HEK293 (cell line): Measurements from ENCODE around the gene VSTM2B.

Source experiments
- CTCF ChIA-PET: fragments of 350-600 bp; formaldehyde crosslinking; extraction: SDS; loops from one replicate; lab custom pipeline; 2021; ENCODE audit warnings: antibody characterized with exemption; lab: Yijun Ruan, JAX
- POLR2A ChIA-PET: fragments of 300-600 bp; formaldehyde crosslinking; extraction: SDS; loops from one replicate; lab custom pipeline; 2020; ENCODE audit warnings: antibody characterized with exemption, inconsistent platforms; lab: Yijun Ruan, JAX
- H3K27ac ChIP-seq: fragments of 200-500 bp; sonication (Bioruptor generic); 2 replicates; pipeline ENCODE4 v1.5.1; 2014; ENCODE audit warnings: low read depth, low read length, control low read depth, inconsistent platforms; ENCODE audit errors: extremely low read depth
- H3K36me3 ChIP-seq, 2 experiments: fragments of 200-500 bp in 1 of 2; sonication (Bioruptor generic) in 1 of 2; 1 replicate in 1 of 2; 2 replicates in 1 of 2; pipeline ENCODE4 v1.5.1; 2014 to 2017; ENCODE audit warnings: inconsistent platforms in 2 of 2, low read length in 2 of 2; ENCODE audit not compliant: control insufficient read depth in 2 of 2, insufficient read depth in 1 of 2
- H3K4me1 ChIP-seq: fragments of 200-500 bp; sonication (Bioruptor generic); 2 replicates; pipeline ENCODE4 v1.5.1; 2014; ENCODE audit warnings: mild to moderate bottlenecking, low read length, inconsistent platforms; ENCODE audit not compliant: control insufficient read depth, insufficient read depth
- H3K4me3 ChIP-seq: 2 replicates; pipeline ENCODE4 v1.5.1; 2011; ENCODE audit warnings: low read depth, mild to moderate bottlenecking, control low read depth, low read length, moderate library complexity
- H3K9me3 ChIP-seq: fragments of 200-500 bp; sonication (Bioruptor generic); 2 replicates; pipeline ENCODE4 v1.5.1; 2014; ENCODE audit warnings: low read depth, low read length, inconsistent platforms; ENCODE audit not compliant: control insufficient read depth, insufficient read depth
- BCL11B ChIP-seq: fragments of 450-650 bp; formaldehyde crosslinking; IDR thresholded peaks from 2 replicates; pipeline ENCODE4 v1.5.1; 2016; ENCODE audit warnings: low read depth, missing biosample characterization, missing genetic modification characterization
- IKZF3 ChIP-seq: fragments of 450-650 bp; IDR thresholded peaks from 2 replicates; pipeline ENCODE4 v1.5.0; 2018; ENCODE audit warnings: missing biosample characterization, mild to moderate bottlenecking, missing genetic modification characterization, moderate library complexity
- PRDM1 ChIP-seq: fragments of 450-650 bp; formaldehyde crosslinking; IDR thresholded peaks from 2 replicates; pipeline ENCODE4; 2016; ENCODE audit warnings: missing biosample characterization, missing genetic modification characterization
- RBAK ChIP-seq: fragments of 450-650 bp; formaldehyde crosslinking; IDR thresholded peaks from 2 replicates; pipeline ENCODE4 v1.5.1; 2016; ENCODE audit warnings: missing biosample characterization, missing genetic modification characterization
- ZEB2 ChIP-seq: fragments of 450-650 bp; formaldehyde crosslinking; IDR thresholded peaks from 2 replicates; pipeline ENCODE4 v1.5.1; 2016; ENCODE audit warnings: missing biosample characterization, missing genetic modification characterization
- ZNF157 ChIP-seq: fragments of 450-650 bp; formaldehyde crosslinking; IDR thresholded peaks from 2 replicates; pipeline ENCODE4 v1.5.1; 2016; ENCODE audit warnings: missing biosample characterization, missing genetic modification characterization
- ZNF23 ChIP-seq: fragments of 450-650 bp; formaldehyde crosslinking; IDR thresholded peaks from 2 replicates; pipeline ENCODE4 v1.5.1; 2016; ENCODE audit warnings: missing biosample characterization, missing genetic modification characterization, borderline replicate concordance
- ZNF311 ChIP-seq: fragments of 450-650 bp; formaldehyde crosslinking; IDR thresholded peaks from 2 replicates; pipeline ENCODE4 v1.5.1; 2017; ENCODE audit warnings: missing biosample characterization, missing genetic modification characterization, borderline replicate concordance
- ZNF473 ChIP-seq: fragments of 450-650 bp; formaldehyde crosslinking; IDR thresholded peaks from 2 replicates; pipeline ENCODE4 v1.5.1; 2017; ENCODE audit warnings: missing biosample characterization, missing genetic modification characterization
- ZNF560 ChIP-seq: fragments of 450-650 bp; formaldehyde crosslinking; IDR thresholded peaks from 2 replicates; pipeline ENCODE4 v1.5.1; 2017; ENCODE audit warnings: missing biosample characterization, missing genetic modification characterization, borderline replicate concordance
- ZNF596 ChIP-seq: fragments of 450-650 bp; IDR thresholded peaks from 2 replicates; pipeline ENCODE4 v1.5.0; 2018; ENCODE audit warnings: missing biosample characterization, mild to moderate bottlenecking, missing genetic modification characterization, moderate library complexity
- ZNF600 ChIP-seq: fragments of 450-650 bp; formaldehyde crosslinking; IDR thresholded peaks from 2 replicates; pipeline ENCODE4 v1.5.1; 2016; ENCODE audit warnings: missing biosample characterization, missing genetic modification characterization
- ZNF626 ChIP-seq: fragments of 450-650 bp; sonication (Bioruptor Pico); formaldehyde crosslinking; IDR thresholded peaks from 2 replicates; pipeline ENCODE4 v1.5.1; 2018; ENCODE audit warnings: missing biosample characterization, missing genetic modification characterization, inconsistent platforms
- ZNF664 ChIP-seq: fragments of 450-650 bp; formaldehyde crosslinking; IDR thresholded peaks from 2 replicates; pipeline ENCODE4 v1.5.1; 2016; ENCODE audit warnings: missing biosample characterization, missing genetic modification characterization
- ZNF670 ChIP-seq: fragments of 450-650 bp; formaldehyde crosslinking; IDR thresholded peaks from 2 replicates; pipeline ENCODE4 v1.5.1; 2016; ENCODE audit warnings: missing biosample characterization, missing genetic modification characterization, low read depth
- ZNF785 ChIP-seq: fragments of 450-650 bp; formaldehyde crosslinking; IDR thresholded peaks from 2 replicates; pipeline ENCODE4 v1.5.1; 2016; ENCODE audit warnings: missing biosample characterization, missing genetic modification characterization
- ZNF830 ChIP-seq: fragments of 450-650 bp; IDR thresholded peaks from 2 replicates; pipeline ENCODE4 v1.5.0; 2018; ENCODE audit warnings: missing biosample characterization, missing genetic modification characterization, low read depth, mild to moderate bottlenecking, moderate library complexity
- TF ChIP-seq, protein P1 (sequence below): fragments of 450-650 bp; formaldehyde crosslinking; IDR thresholded peaks from 2 replicates; pipeline ENCODE4 v1.5.1; 2016; ENCODE audit warnings: missing biosample characterization, missing genetic modification characterization
- TF ChIP-seq, protein P2 (sequence below): fragments of 450-650 bp; formaldehyde crosslinking; IDR thresholded peaks from 2 replicates; pipeline ENCODE4 v1.5.1; 2016; ENCODE audit warnings: missing biosample characterization, missing genetic modification characterization
- TF ChIP-seq, protein P3 (sequence below): fragments of 450-650 bp; formaldehyde crosslinking; IDR thresholded peaks from 2 replicates; pipeline ENCODE4 v1.5.1; 2017; ENCODE audit warnings: missing biosample characterization, missing genetic modification characterization

The VSTM2B gene

DNA sequence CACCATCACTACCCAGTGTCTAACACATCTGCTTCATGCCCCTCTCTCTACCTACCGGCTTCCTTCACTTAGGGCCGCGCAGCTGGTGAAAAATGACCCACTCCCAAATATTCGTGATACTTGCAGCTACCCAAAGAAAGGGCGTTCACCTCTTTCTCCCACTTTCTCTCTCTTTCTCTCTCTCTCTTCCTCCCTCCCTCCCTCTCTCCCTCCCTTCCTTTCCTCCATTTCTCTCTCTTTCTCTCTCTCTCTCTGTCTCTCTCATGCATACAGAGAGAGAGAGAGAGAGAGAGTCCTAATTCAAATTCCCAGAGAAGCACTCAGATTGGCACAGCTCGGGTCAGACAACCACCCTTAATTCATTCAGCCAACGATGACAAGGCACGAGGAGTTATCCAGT lies 52.6 kb downstream of the VSTM2B start:
- POLR2A ChIA-PET = no interaction called here
- H3K36me3 ChIP-seq = no peaks in the 10 kb centered on the region
- CTCF ChIA-PET = interaction anchor here (2.2 kb wide), 1 partner anchor 51 kb away, joined by 6 read pairs; no protein-coding TSS in a partner anchor
- TF ChIP-seq ZNF626 (tag by site-specific recombination) = no peak
- TF ChIP-seq ZNF596 = peak; percentile 71; the same call in 1 of the 2 replicates
- TF ChIP-seq PRDM1 (tag by site-specific recombination) = peak; percentile 83
- TF ChIP-seq ZNF23 = 0 out of 2 replicates have a peak, but pooled peaks have one; percentile 12
- TF ChIP-seq, protein P1, sequence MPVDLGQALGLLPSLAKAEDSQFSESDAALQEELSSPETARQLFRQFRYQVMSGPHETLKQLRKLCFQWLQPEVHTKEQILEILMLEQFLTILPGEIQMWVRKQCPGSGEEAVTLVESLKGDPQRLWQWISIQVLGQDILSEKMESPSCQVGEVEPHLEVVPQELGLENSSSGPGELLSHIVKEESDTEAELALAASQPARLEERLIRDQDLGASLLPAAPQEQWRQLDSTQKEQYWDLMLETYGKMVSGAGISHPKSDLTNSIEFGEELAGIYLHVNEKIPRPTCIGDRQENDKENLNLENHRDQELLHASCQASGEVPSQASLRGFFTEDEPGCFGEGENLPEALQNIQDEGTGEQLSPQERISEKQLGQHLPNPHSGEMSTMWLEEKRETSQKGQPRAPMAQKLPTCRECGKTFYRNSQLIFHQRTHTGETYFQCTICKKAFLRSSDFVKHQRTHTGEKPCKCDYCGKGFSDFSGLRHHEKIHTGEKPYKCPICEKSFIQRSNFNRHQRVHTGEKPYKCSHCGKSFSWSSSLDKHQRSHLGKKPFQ (tag by site-specific recombination) = no peak
- no peak overlapping the region for H3K27ac ChIP-seq
- no peak overlapping the region for H3K4me3 ChIP-seq
- no peaks in the 10 kb centered on the region for H3K9me3 ChIP-seq
- peaks cover 30% of the 10 kb centered on the region for H3K4me1 ChIP-seq

DNA sequence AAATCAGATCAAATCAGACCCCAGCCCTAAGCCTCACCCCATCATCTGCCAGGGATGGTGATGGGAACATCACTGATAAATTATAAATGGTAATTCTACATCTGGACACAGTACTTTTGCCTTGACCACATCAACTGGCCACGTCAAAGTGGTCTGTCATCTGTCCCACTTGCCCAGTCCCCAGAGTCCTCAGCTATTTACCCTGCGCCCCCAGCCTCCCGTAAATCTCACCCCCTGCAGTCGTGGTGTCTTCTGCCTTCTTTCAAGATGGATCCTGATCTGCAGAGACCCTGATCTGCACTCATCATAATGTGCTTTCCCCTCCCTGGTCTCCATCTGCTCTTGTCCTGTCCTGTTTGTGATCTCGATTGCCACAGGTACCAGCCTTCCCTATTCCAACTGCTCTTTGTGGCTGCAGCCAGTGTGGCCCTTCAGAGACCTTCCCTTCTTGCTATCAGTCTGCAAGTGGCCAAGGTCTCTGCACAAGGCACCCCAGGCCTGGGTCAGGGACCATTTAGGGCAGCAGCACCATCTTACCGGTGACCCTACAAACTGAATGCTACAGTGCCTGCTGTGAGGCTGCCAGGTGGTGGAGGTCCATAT lies 53.6 kb downstream of the VSTM2B start:
- TF ChIP-seq ZNF473 (tag by site-specific recombination) (no peak), ZNF785 (tag by site-specific recombination) (no peak), ZEB2 (tag by site-specific recombination) (no peak), RBAK (tag by site-specific recombination) (no peak), ZNF157 (tag by site-specific recombination) (no peak), BCL11B (tag by site-specific recombination) (no peak), IKZF3 (no peak), ZNF830 (no peak), ZNF664 (tag by site-specific recombination) (no peak), ZNF560 (tag by site-specific recombination) (no peak), ZNF670 (no peak), ZNF600 (tag by site-specific recombination) (no peak), ZNF311 (tag by site-specific recombination) (no peak)
- TF ChIP-seq, protein P2, sequence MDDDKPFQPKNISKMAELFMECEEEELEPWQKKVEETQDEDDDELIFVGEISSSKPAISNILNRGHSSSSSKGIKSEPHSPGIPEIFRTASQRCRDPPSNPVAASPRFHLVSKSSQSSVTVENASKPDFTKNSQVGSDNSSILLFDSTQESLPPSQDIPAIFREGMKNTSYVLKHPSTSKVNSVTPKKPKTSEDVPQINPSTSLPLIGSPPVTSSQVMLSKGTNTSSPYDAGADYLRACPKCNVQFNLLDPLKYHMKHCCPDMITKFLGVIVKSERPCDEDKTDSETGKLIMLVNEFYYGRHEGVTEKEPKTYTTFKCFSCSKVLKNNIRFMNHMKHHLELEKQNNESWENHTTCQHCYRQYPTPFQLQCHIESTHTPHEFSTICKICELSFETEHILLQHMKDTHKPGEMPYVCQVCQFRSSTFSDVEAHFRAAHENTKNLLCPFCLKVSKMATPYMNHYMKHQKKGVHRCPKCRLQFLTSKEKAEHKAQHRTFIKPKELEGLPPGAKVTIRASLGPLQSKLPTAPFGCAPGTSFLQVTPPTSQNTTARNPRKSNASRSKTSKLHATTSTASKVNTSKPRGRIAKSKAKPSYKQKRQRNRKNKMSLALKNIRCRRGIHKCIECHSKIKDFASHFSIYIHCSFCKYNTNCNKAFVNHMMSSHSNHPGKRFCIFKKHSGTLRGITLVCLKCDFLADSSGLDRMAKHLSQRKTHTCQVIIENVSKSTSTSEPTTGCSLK (tag by site-specific recombination) = no peak
- TF ChIP-seq, protein P3, sequence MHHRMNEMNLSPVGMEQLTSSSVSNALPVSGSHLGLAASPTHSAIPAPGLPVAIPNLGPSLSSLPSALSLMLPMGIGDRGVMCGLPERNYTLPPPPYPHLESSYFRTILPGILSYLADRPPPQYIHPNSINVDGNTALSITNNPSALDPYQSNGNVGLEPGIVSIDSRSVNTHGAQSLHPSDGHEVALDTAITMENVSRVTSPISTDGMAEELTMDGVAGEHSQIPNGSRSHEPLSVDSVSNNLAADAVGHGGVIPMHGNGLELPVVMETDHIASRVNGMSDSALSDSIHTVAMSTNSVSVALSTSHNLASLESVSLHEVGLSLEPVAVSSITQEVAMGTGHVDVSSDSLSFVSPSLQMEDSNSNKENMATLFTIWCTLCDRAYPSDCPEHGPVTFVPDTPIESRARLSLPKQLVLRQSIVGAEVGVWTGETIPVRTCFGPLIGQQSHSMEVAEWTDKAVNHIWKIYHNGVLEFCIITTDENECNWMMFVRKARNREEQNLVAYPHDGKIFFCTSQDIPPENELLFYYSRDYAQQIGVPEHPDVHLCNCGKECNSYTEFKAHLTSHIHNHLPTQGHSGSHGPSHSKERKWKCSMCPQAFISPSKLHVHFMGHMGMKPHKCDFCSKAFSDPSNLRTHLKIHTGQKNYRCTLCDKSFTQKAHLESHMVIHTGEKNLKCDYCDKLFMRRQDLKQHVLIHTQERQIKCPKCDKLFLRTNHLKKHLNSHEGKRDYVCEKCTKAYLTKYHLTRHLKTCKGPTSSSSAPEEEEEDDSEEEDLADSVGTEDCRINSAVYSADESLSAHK (tag by site-specific recombination) = no peak
- TF ChIP-seq, all 188 proteins: peak for 0
- H3K4me3 ChIP-seq = no peak overlapping the region
- no peak overlapping the region for H3K27ac ChIP-seq
- no peaks in the 10 kb centered on the region for H3K9me3 ChIP-seq
- no peaks in the 10 kb centered on the region for H3K36me3 ChIP-seq
- H3K4me1 ChIP-seq = peaks cover 30% of the 10 kb centered on the region
- CTCF ChIA-PET = no interaction called here
- POLR2A ChIA-PET = no interaction called here
